HCT116 (cell line): ENCODE data around the gene ACSS2. TPM values are rescaled to one million over a fixed set of nuclear protein-coding genes. Genes with fewer than 3 reads are reported as not detected.

Experiments used
- ATAC-seq: fragments of 200-7000 bp; cut with Tn5 transposase; 2 replicates; pipeline ENCODE4 v1.9.1; 2020; ENCODE audit warnings: mild to moderate bottlenecking, moderate library complexity
- BruUV-seq: library from RNA; stranded (reverse); fragments of 400-500 nt; replicated peaks from 2 replicates; lab custom pipeline; 2021; lab: Mats Ljungman, UMichigan
- CTCF ChIA-PET: fragments of 300-600 bp; sonication (Branson Sonifier 250); formaldehyde crosslinking; loops from one replicate; lab custom pipeline; 2021; ENCODE audit warnings: antibody characterized with exemption; lab: Charles Lee
- POLR2A ChIA-PET: fragments of 300-600, 350-600 bp; sonication (Branson Sonifier 250); formaldehyde crosslinking; loops from one replicate; lab custom pipeline; 2021; ENCODE audit warnings: antibody characterized with exemption; lab: Charles Lee
- RAD21 ChIA-PET, 2 experiments: fragments of 300-600 bp; sonication (Branson Sonifier 250); formaldehyde crosslinking; loops; one replicate each; lab custom pipeline; 2023; ENCODE audit warnings: low total read pairs in 2 of 2; ENCODE audit not compliant: uncharacterized antibody in 2 of 2, unreplicated experiment in 2 of 2, low non-redundant PET in 1 of 2; lab: Charles Lee
- DNase-seq: peaks from one replicate; pipeline ENCODE4 v3.0.0-alpha.2; 2010; ENCODE audit warnings: low read depth, low spot score
- H2AFZ ChIP-seq: fragments of 200-600 bp; shearing (Covaris generic), sonication (generic); 2 replicates; pipeline ENCODE4 v1.6.1; 2017; ENCODE audit warnings: low read depth, mixed run types, mixed read lengths, antibody characterized with exemption, low read length; ENCODE audit not compliant: poor library complexity, severe bottlenecking
- H3K27ac ChIP-seq: 2 replicates; pipeline ENCODE4 v1.5.1; 2012; ENCODE audit warnings: low read depth, low read length
- H3K27me3 ChIP-seq: fragments of 200-600 bp; sonication (generic); 2 replicates; pipeline ENCODE4 v1.6.1; 2016; ENCODE audit warnings: mixed run types, low read length, mixed read lengths; ENCODE audit not compliant: insufficient read depth
- H3K36me3 ChIP-seq, 2 experiments: fragments of 200-500 bp in 1 of 2; fragments of 200-600 bp in 1 of 2; sonication (Bioruptor generic) in 1 of 2; sonication (generic) in 1 of 2; 2 replicates each; pipeline versions ENCODE4 v1.5.1 to v1.6.1; 2014 to 2016; ENCODE audit warnings: low read length in 2 of 2, inconsistent platforms in 1 of 2, mixed read lengths in 1 of 2, mixed run types in 1 of 2; ENCODE audit not compliant: insufficient read depth in 2 of 2, control insufficient read depth in 1 of 2
- H3K4me1 ChIP-seq, 2 experiments: fragments of 200-600 bp in 1 of 2; sonication (generic) in 1 of 2; 2 replicates each; pipeline versions ENCODE4 v1.5.1 to v1.6.1; 2012 to 2017; ENCODE audit warnings: low read length in 2 of 2, inconsistent platforms in 1 of 2, mild to moderate bottlenecking in 1 of 2, mixed read lengths in 1 of 2, mixed run types in 1 of 2, moderate library complexity in 1 of 2; ENCODE audit not compliant: insufficient read depth in 2 of 2, control insufficient read depth in 1 of 2
- H3K4me2 ChIP-seq: fragments of 200-600 bp; sonication (generic); 2 replicates; pipeline ENCODE4 v1.6.1; 2017; ENCODE audit warnings: mixed run types, low read length, mixed read lengths
- H3K4me3 ChIP-seq, 2 experiments: fragments of 200-600 bp in 1 of 2; sonication (generic) in 1 of 2; replicated peaks in 1 of 2; 2 replicates each; pipeline ENCODE4 v1.5.1; 2011 to 2016; ENCODE audit warnings: low read length in 2 of 2, control low read depth in 1 of 2, low read depth in 1 of 2, mild to moderate bottlenecking in 1 of 2, mixed read lengths in 1 of 2, mixed run types in 1 of 2
- H3K79me2 ChIP-seq: fragments of 200-600 bp; sonication (generic); 2 replicates; pipeline ENCODE4 v1.6.1; 2017; ENCODE audit warnings: mild to moderate bottlenecking, mixed run types, low read length, moderate library complexity, mixed read lengths; ENCODE audit not compliant: insufficient read depth
- H3K9ac ChIP-seq: fragments of 200-600 bp; sonication (generic); 2 replicates; pipeline ENCODE4 v1.6.1; 2016; ENCODE audit warnings: low read length, mixed read lengths
- H3K9me2 ChIP-seq: fragments of 200-600 bp; sonication (generic), shearing (Covaris generic); 2 replicates; pipeline ENCODE4 v1.6.1; 2017; ENCODE audit warnings: mixed run types, mild to moderate bottlenecking, moderate library complexity; ENCODE audit not compliant: insufficient read depth
- H3K9me3 ChIP-seq, 2 experiments: fragments of 200-500 bp in 1 of 2; fragments of 200-600 bp in 1 of 2; sonication (Bioruptor generic) in 1 of 2; sonication (generic) in 1 of 2; 2 replicates each; pipeline ENCODE4 v1.6.1; 2014 to 2017; ENCODE audit warnings: low read length in 2 of 2, mixed read lengths in 2 of 2, inconsistent platforms in 1 of 2, low read depth in 1 of 2, mild to moderate bottlenecking in 1 of 2, mixed run types in 1 of 2, moderate library complexity in 1 of 2; ENCODE audit not compliant: control insufficient read depth in 1 of 2, insufficient read depth in 1 of 2
- H4K20me1 ChIP-seq: fragments of 200-600 bp; sonication (generic), shearing (Covaris generic); 2 replicates; pipeline ENCODE4 v1.6.1; 2017; ENCODE audit warnings: mixed run types, mild to moderate bottlenecking, moderate library complexity; ENCODE audit not compliant: insufficient read depth
- ATF3 ChIP-seq: IDR thresholded peaks from 2 replicates; pipeline ENCODE4 v1.6.1; 2012
- ELF1 ChIP-seq: IDR thresholded peaks from 2 replicates; pipeline ENCODE4 v1.6.1; 2012; ENCODE audit warnings: low read depth, borderline replicate concordance
- JUND ChIP-seq: IDR thresholded peaks from 2 replicates; pipeline ENCODE4 v1.6.1; 2012
- POLR2A ChIP-seq: IDR thresholded peaks from 2 replicates; pipeline ENCODE4 v1.7.0; 2011; ENCODE audit warnings: borderline replicate concordance; ENCODE audit not compliant: insufficient read depth, insufficient read length; ENCODE audit errors: extremely low read depth
- RAD21 ChIP-seq: IDR thresholded peaks from 2 replicates; pipeline ENCODE4 v1.6.1; 2012; ENCODE audit warnings: low read depth, mild to moderate bottlenecking
- REST ChIP-seq: IDR thresholded peaks from 2 replicates; pipeline ENCODE4 v1.6.1; 2012; ENCODE audit warnings: low read depth
- YY1 ChIP-seq: IDR thresholded peaks from 2 replicates; pipeline ENCODE4 v1.6.1; 2011; ENCODE audit warnings: low read length, low read depth, moderate library complexity, mild to moderate bottlenecking; ENCODE audit not compliant: insufficient replicate concordance; ENCODE audit errors: extremely low read depth
- intact Hi-C: fragments of 100-400 bp; cut with micrococcal nuclease; formaldehyde crosslinking; loops from 2 replicates; pipeline ENCODE4 v1.10.0; 2022
- total RNA-seq: library from RNA; stranded (reverse); gene quantifications from one replicate; pipeline ENCODE4 v1.2.1, GENCODE V29; 2021; ENCODE audit not compliant: unreplicated experiment

Gene ACSS2
- total RNA-seq, 1 experiment from 2014 or later: 71.7 TPM

DNA sequence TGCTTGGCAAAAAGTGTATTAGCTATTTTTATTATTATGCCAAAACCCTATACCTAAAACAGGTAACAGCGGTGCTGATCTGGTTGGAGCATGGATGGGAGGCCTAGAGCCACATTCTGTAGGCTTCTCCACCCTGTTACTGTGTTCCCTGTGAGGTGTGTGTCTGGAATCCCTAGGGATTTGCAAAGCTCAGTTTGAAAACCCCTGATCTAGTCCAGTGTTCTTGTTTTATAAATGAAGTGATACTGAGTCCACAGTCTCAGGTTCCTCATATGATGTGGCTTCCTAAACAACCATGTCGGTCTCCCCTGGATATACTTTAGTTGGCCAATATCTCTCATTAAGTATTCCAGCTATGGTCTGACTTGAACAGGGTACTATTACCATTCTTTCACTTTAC lies 16.3 kb downstream of the ACSS2 start:
- H3K79me2 ChIP-seq: no peaks in the 10 kb centered on the region
- H3K9me2 ChIP-seq: no peaks in the 10 kb centered on the region
- no peak overlapping the region for H3K27ac ChIP-seq
- H3K4me3 ChIP-seq: no peak overlapping the region
- no peak for ATAC-seq
- H4K20me1 ChIP-seq: no peaks in the 10 kb centered on the region
- no TSS peak for BruUV-seq
- TF ChIP-seq REST (no peak), ATF3 (no peak), POLR2A (no peak), ELF1 (no peak), YY1 (no peak)
- H3K36me3 ChIP-seq: no peaks in the 10 kb centered on the region
- no peak for DNase-seq
- no peaks in the 10 kb centered on the region for H3K9me3 ChIP-seq
- H3K9ac ChIP-seq: no peak overlapping the region
- CTCF ChIA-PET: no interaction called here
- H3K4me2 ChIP-seq: no peak overlapping the region
- H3K4me1 ChIP-seq: peaks cover 11 to 25% of the 10 kb centered on the region in 2 experiments
- intact Hi-C loops: no loop called here
- RAD21 ChIA-PET: no interaction called here
- POLR2A ChIA-PET: interaction anchor here (0.9 kb wide), 1 partner anchor 10 kb away, joined by 3 read pairs; no protein-coding TSS in a partner anchor
- H3K27me3 ChIP-seq: no peaks in the 10 kb centered on the region
- no peak overlapping the region for H2AFZ ChIP-seq

GRCh38 chr20:34894723-34895122 lies 18.3 kb downstream of the ACSS2 start:
- no peak overlapping the region for H3K27ac ChIP-seq
- no peak for TF ChIP-seq JUND
- TF ChIP-seq RAD21: no peak
- TF ChIP-seq, all 23 proteins: peak for 0
- no peaks in the 10 kb centered on the region for H3K9me3 ChIP-seq
- intact Hi-C loops: no loop called here
- H3K4me3 ChIP-seq: no peak overlapping the region
- CTCF ChIA-PET: no interaction called here
- no peaks in the 10 kb centered on the region for H3K27me3 ChIP-seq
- H3K4me1 ChIP-seq: peaks cover 11 to 29% of the 10 kb centered on the region in 2 experiments
- H4K20me1 ChIP-seq: no peaks in the 10 kb centered on the region
- no peak overlapping the region for H2AFZ ChIP-seq
- H3K79me2 ChIP-seq: no peaks in the 10 kb centered on the region
- no peak overlapping the region for H3K4me2 ChIP-seq
- no TSS peak for BruUV-seq
- H3K9ac ChIP-seq: no peak overlapping the region
- H3K9me2 ChIP-seq: no peaks in the 10 kb centered on the region
- ATAC-seq: no peak
- no peak for DNase-seq
- POLR2A ChIA-PET: no interaction called here
- no peaks in the 10 kb centered on the region for H3K36me3 ChIP-seq
- RAD21 ChIA-PET: no interaction called here
